ENCODE data around the gene SUGCT. TPM values are rescaled to one million over a fixed set of nuclear protein-coding genes. Genes with fewer than 3 reads are reported as not detected.

SUGCT gene
- total and polyA plus RNA-seq, 9 of the 15 experiments (the other 6 are each of a cell fraction or from before 2014, with no cell fraction given) = 0.58 to 2.5 (median 1.4) TPM

DNA sequence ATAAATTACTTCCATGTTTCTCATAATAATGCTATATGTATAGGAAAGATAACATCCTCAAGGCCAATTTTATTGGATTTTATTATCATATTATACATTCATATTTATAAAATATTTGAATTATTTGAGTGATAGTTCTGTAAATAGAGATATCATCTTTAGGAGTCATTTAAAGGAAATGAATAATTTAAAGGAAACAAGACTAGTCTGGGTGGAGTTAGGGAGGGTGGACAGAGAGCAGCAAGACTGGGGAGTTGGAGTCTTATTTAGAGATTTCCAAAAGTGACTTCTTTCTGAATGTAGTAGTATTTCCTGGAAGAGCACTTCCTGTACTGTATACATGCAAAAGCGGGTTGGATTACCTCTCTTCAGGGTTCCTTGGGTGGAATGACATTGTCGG is 342.3 kb downstream of the SUGCT start:
- in situ Hi-C loops (cut with MboI) (no loop called here), intact Hi-C loops (cut with micrococcal nuclease) (no loop called here)
- no TSS peak for BruUV-seq (replicated peaks)
- DNase-seq (ENCODE audit: extremely low read depth in 1 of 4, low spot score in 3 of 4) (no peak), FAIRE-seq (no peak), ATAC-seq (no peak)
- Histone ChIP-seq H3K79me2 (ENCODE audit: control insufficient read depth, insufficient read depth, low read length) (no peaks in the 10 kb centered on the region), H3K4me1 (replicated peaks in 1 of 2; ENCODE audit: control insufficient read depth in 2 of 2, insufficient read depth in 2 of 2, low read length in 2 of 2) (no peaks in the 10 kb centered on the region), H3K36me3 (ENCODE audit: control insufficient read depth, insufficient read depth, low read length) (no peaks in the 10 kb centered on the region), H3K9me1 (ENCODE audit: control insufficient read depth, insufficient read depth, low read length) (no peaks in the 10 kb centered on the region), H2AFZ (ENCODE audit: low read depth, low read length) (no peak overlapping the region), H3K9ac (ENCODE audit: insufficient read depth in 1 of 2, low read depth in 2 of 2, low read length in 2 of 2) (no peak overlapping the region), H3K4me2 (ENCODE audit: insufficient read depth, low read length) (no peak overlapping the region), H3K9me3 (replicated peaks; ENCODE audit: control insufficient read depth, insufficient read depth, low read depth, low read length) (no peaks in the 10 kb centered on the region), H4K20me1 (replicated peaks; ENCODE audit: control insufficient read depth, insufficient read depth, low read length) (no peaks in the 10 kb centered on the region), H3K27me3 (ENCODE audit: control insufficient read depth in 2 of 2, insufficient read depth in 2 of 2, low read length in 2 of 2) (no peaks in the 10 kb centered on the region), H3K4me3 (no peak overlapping the region), H3K27ac (ENCODE audit: extremely low read depth, low read depth, low read length) (no peak overlapping the region)
- CTCF ChIA-PET (ENCODE audit: low intra/inter-chr PET ratio) = no interaction called here
- WGBS (ENCODE audit: insufficient coverage, low coverage, missing lambda C conversion rate) = 12% methylated on average over 2 of the region's 2 CpGs
- TF ChIP-seq ZSCAN29 (IDR thresholded peaks at IDR 0.05) = no peak
- TF ChIP-seq POLR2G (IDR thresholded peaks at IDR 0.05; ENCODE audit: low read depth, low read length) = no peak
- no peak for TF ChIP-seq RBM15 (IDR thresholded peaks at IDR 0.05; ENCODE audit: insufficient read depth, low read length)
- TF ChIP-seq CC2D1A (IDR thresholded peaks at IDR 0.05) = no peak
- no peak for TF ChIP-seq MAFG (tag; conservative IDR thresholded peaks at IDR 0.05)
- TF ChIP-seq TCF3 (CRISPR knock-in tag; IDR thresholded peaks at IDR 0.05) = no peak
- POLR2A ChIA-PET = no interaction called here

DNA sequence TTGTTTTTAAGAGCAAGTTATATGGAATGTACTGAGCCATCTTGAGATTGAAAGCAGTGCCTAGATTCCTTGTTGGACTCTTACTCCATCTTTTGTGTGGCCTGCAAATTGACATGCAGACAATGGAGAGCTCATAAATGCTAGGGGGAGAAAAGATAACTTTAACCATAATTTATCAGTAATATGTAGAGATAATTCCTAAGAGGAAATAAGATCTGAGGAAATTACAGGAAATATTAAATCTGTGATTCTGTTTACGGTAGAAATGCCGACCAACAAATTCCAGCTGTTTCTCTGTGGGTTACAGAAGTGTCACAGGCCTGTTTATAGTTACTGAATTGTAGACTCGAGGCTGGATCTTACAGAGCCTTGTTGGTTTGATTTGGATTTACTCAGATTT is 348.0 kb downstream of the SUGCT start:
- no peak overlapping the region for H2AFZ ChIP-seq (ENCODE audit: low read depth, low read length)
- ATAC-seq = no peak
- ChIA-PET CTCF (ENCODE audit: low intra/inter-chr PET ratio) (no interaction called here), POLR2A (interaction anchor here (0.6 kb wide), 1 partner anchor 25 kb away, joined by 3 read pairs; no protein-coding TSS in a partner anchor)
- no peaks in the 10 kb centered on the region for H3K36me3 ChIP-seq (ENCODE audit: control insufficient read depth, insufficient read depth, low read length)
- no peak overlapping the region for H3K4me3 ChIP-seq
- H3K9me1 ChIP-seq (ENCODE audit: control insufficient read depth, insufficient read depth, low read length) = no peaks in the 10 kb centered on the region
- H3K79me2 ChIP-seq (ENCODE audit: control insufficient read depth, insufficient read depth, low read length) = no peaks in the 10 kb centered on the region
- in situ Hi-C loops (cut with MboI) (no loop called here), intact Hi-C loops (cut with micrococcal nuclease) (no loop called here)
- no peak overlapping the region for H3K4me2 ChIP-seq (ENCODE audit: insufficient read depth, low read length)
- BruUV-seq (replicated peaks) = no TSS peak
- no peak overlapping the region for H3K27ac ChIP-seq (ENCODE audit: extremely low read depth, low read depth, low read length)
- FAIRE-seq = no peak
- WGBS (ENCODE audit: insufficient coverage, low coverage, missing lambda C conversion rate) = 5% methylated on average over 3 of the region's 3 CpGs
- H3K4me1 ChIP-seq (replicated peaks in 1 of 2; ENCODE audit: control insufficient read depth in 2 of 2, insufficient read depth in 2 of 2, low read length in 2 of 2) = no peaks in the 10 kb centered on the region
- H3K9me3 ChIP-seq (replicated peaks; ENCODE audit: control insufficient read depth, insufficient read depth, low read depth, low read length) = no peaks in the 10 kb centered on the region
- no peak overlapping the region for H3K9ac ChIP-seq (ENCODE audit: insufficient read depth in 1 of 2, low read depth in 2 of 2, low read length in 2 of 2)
- no peaks in the 10 kb centered on the region for H4K20me1 ChIP-seq (replicated peaks; ENCODE audit: control insufficient read depth, insufficient read depth, low read length)
- H3K27me3 ChIP-seq (ENCODE audit: control insufficient read depth in 2 of 2, insufficient read depth in 2 of 2, low read length in 2 of 2) = no peaks in the 10 kb centered on the region
- no peak for DNase-seq (ENCODE audit: extremely low read depth in 1 of 4, low spot score in 3 of 4)
- TF ChIP-seq NBN (IDR thresholded peaks at IDR 0.05; ENCODE audit: low read depth) (no peak), ZNF384 (IDR thresholded peaks at IDR 0.05; ENCODE audit: low read depth, low read length) (no peak), CBX3 (IDR thresholded peaks at IDR 0.05; ENCODE audit: borderline replicate concordance in 1 of 2, low read length in 2 of 2) (no peak), SMAD3 (CRISPR knock-in tag; conservative IDR thresholded peaks at IDR 0.05) (no peak), RAD21 (CRISPR knock-in tag; conservative IDR thresholded peaks at IDR 0.05 in 1 of 2, IDR thresholded peaks at IDR 0.05 in 1 of 2) (no peak), HOXB6 (CRISPR knock-in tag; IDR thresholded peaks at IDR 0.05; ENCODE audit: borderline replicate concordance) (no peak), GABPA (tag; conservative IDR thresholded peaks at IDR 0.05; ENCODE audit: low read depth) (no peak), STAT6 (CRISPR knock-in tag; IDR thresholded peaks at IDR 0.05) (no peak), SIN3A (IDR thresholded peaks at IDR 0.05; ENCODE audit: borderline replicate concordance in 2 of 2, control insufficient read depth in 1 of 2, low read depth in 2 of 2, low read length in 2 of 2) (no peak), SRSF9 (IDR thresholded peaks at IDR 0.05; ENCODE audit: borderline replicate concordance, low read depth, low read length) (no peak)

Data from K562 (cell line).